Hepatocyte (in vitro differentiated cells): ENCODE data around the gene AHCY. TPM values are rescaled to one million over a fixed set of nuclear protein-coding genes. Genes with fewer than 3 reads are reported as not detected.
"Not testable (repeated sequence)": the region's sequence is repeated elsewhere in the genome, so short reads cannot be mapped to it uniquely, and the experiment has no call there.

Experiments
- DNase-seq: peaks from one replicate; pipeline ENCODE4 v3.0.0-alpha.2; 2016; ENCODE audit warnings: low spot score
- H2AFZ ChIP-seq: fragments of 200-600 bp; sonication (generic); 2 replicates; pipeline ENCODE4 v1.6.0; 2016; ENCODE audit warnings: antibody characterized with exemption, mild to moderate bottlenecking
- H3K27ac ChIP-seq: fragments of 200-600 bp; sonication (generic); 2 replicates; pipeline ENCODE4 v1.5.1; 2016; ENCODE audit warnings: mild to moderate bottlenecking
- H3K27me3 ChIP-seq: fragments of 200-600 bp; sonication (generic); 2 replicates; pipeline ENCODE4 v1.6.1; 2016
- H3K36me3 ChIP-seq: fragments of 200-600 bp; sonication (generic); replicated peaks from 2 replicates; pipeline ENCODE4 v1.5.1; 2016; ENCODE audit warnings: low read depth; ENCODE audit not compliant: insufficient read depth
- H3K4me1 ChIP-seq: fragments of 200-600 bp; sonication (generic); 2 replicates; pipeline ENCODE4 v1.5.1; 2016; ENCODE audit warnings: mild to moderate bottlenecking, moderate library complexity; ENCODE audit not compliant: insufficient read depth
- H3K4me2 ChIP-seq: fragments of 200-600 bp; sonication (generic); 2 replicates; pipeline ENCODE4 v1.6.0; 2016
- H3K4me3 ChIP-seq: fragments of 200-600 bp; sonication (generic); 2 replicates; pipeline ENCODE4 v1.5.1; 2016; ENCODE audit warnings: mild to moderate bottlenecking
- H3K79me2 ChIP-seq: fragments of 200-600 bp; sonication (generic); 2 replicates; pipeline ENCODE4 v1.6.0; 2017; ENCODE audit warnings: mild to moderate bottlenecking
- H3K9me2 ChIP-seq: fragments of 200-600 bp; sonication (generic); replicated peaks from 2 replicates; pipeline ENCODE4 v1.6.0; 2017; ENCODE audit warnings: mild to moderate bottlenecking; ENCODE audit not compliant: insufficient read depth
- H3K9me3 ChIP-seq: fragments of 200-600 bp; sonication (generic); 2 replicates; pipeline ENCODE4 v1.5.1; 2016; ENCODE audit warnings: low read depth, mild to moderate bottlenecking
- H4K20me1 ChIP-seq: fragments of 200-600 bp; sonication (generic); 2 replicates; pipeline ENCODE4 v1.6.0; 2016; ENCODE audit warnings: mild to moderate bottlenecking; ENCODE audit not compliant: insufficient read depth, poor library complexity, severe bottlenecking
- EZH2 ChIP-seq: fragments of 200-600 bp; sonication (generic); IDR thresholded peaks from 2 replicates; pipeline ENCODE4 v1.6.1; 2016; ENCODE audit warnings: antibody characterized with exemption, mild to moderate bottlenecking, borderline replicate concordance
- EZH2phosphoT487 ChIP-seq: fragments of 200-600 bp; sonication (generic); IDR thresholded peaks from one replicate; pipeline ENCODE4 v1.6.1; 2018; ENCODE audit warnings: antibody characterized with exemption, mild to moderate bottlenecking, low read depth, moderate library complexity; ENCODE audit not compliant: unreplicated experiment, severe bottlenecking
- WGBS: methylation state at CpG from one replicate; pipeline ENCODE4 v1.1.6; 2016; ENCODE audit warnings: low lambda C conversion rate; ENCODE audit errors: missing lambda C conversion rate; 5-methylcytosine and 5-hydroxymethylcytosine counted together
- polyA plus RNA-seq: library from polyadenylated mRNA; unstranded; fragments of >200 nt; fragmentation: Nextera tagmentation; extraction: Ambion mirVana; gene quantifications from 2 replicates; pipeline ENCODE4 v1.2.1, GENCODE V29; 2016
- total RNA-seq: library from RNA; depleted of rRNA; stranded (reverse); fragments of >200 nt; gene quantifications from 2 replicates; pipeline ENCODE4 v1.2.3, GENCODE V29; 2014
- TF ChIP-seq, protein P1 (sequence below): fragments of 200-600 bp; sonication (generic); IDR thresholded peaks from 2 replicates; pipeline ENCODE4 v1.5.1; 2016; ENCODE audit warnings: antibody characterized with exemption, mild to moderate bottlenecking; ENCODE audit not compliant: poor library complexity

Gene AHCY
- total and polyA plus RNA-seq, 2 experiments from 2014 or later = 81.1 to 124 TPM

DNA sequence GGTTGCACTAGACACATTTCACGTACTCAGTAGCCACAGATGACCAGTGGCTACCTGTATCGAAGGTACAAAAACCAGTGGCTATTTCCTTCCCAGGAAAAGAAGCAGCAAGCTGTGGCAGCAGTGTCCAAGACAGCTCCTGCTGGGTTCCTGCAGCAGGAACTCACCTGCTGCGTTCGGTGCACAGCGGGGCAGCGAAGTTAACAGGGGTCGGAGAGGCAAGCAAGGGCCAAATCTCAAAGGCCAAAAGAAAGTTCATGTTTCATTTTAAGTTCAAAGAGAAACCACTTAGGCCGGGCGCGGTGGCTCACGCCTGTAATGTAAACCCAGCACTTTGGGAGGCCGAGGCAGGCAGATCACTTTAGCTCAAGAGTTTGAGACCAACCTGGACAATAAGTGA is 35.0 kb downstream of the AHCY start:
- Histone ChIP-seq H3K27ac (no peak overlapping the region), H3K4me2 (no peak overlapping the region), H3K9me3 (no peaks in the 10 kb centered on the region), H3K36me3 (no peaks in the 10 kb centered on the region), H3K4me1 (no peaks in the 10 kb centered on the region), H3K79me2 (no peaks in the 10 kb centered on the region), H3K4me3 (no peak overlapping the region), H3K27me3 (no peaks in the 10 kb centered on the region), H2AFZ (no peak overlapping the region), H4K20me1 (no peaks in the 10 kb centered on the region), H3K9me2 (no peaks in the 10 kb centered on the region)
- WGBS = 95% methylated on average over 12 of the region's 12 CpGs
- TF ChIP-seq, protein P1, sequence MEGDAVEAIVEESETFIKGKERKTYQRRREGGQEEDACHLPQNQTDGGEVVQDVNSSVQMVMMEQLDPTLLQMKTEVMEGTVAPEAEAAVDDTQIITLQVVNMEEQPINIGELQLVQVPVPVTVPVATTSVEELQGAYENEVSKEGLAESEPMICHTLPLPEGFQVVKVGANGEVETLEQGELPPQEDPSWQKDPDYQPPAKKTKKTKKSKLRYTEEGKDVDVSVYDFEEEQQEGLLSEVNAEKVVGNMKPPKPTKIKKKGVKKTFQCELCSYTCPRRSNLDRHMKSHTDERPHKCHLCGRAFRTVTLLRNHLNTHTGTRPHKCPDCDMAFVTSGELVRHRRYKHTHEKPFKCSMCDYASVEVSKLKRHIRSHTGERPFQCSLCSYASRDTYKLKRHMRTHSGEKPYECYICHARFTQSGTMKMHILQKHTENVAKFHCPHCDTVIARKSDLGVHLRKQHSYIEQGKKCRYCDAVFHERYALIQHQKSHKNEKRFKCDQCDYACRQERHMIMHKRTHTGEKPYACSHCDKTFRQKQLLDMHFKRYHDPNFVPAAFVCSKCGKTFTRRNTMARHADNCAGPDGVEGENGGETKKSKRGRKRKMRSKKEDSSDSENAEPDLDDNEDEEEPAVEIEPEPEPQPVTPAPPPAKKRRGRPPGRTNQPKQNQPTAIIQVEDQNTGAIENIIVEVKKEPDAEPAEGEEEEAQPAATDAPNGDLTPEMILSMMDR = no peak
- TF ChIP-seq EZH2 (no peak), EZH2phosphoT487 (no peak)
- DNase-seq = no peak

DNA sequence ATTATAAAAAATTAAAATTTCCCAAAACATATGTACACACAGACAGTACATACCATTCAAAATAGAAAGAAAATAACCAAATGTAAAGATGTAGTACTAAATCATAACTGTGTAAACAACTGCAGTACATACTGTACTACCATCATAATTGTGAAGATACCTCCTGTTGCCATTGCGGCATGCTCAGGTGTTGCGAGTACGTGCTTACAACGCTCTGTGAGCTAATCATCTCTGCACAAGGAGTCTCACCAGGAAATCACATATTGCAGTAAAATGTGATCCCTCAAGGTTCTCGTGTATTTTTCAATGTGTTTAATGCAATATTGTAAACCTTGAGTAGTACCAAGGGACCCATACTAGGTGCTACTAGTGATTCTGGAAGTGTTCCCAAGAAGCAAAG is 39.0 kb downstream of the AHCY start:
- 89% methylated on average over 5 of the region's 5 CpGs for WGBS
- no peak for DNase-seq
- TF ChIP-seq EZH2 (no peak), EZH2phosphoT487 (no peak)
- TF ChIP-seq, protein P1 = no peak
- no peaks in the 10 kb centered on the region for H3K9me2 ChIP-seq
- no peaks in the 10 kb centered on the region for H4K20me1 ChIP-seq
- H3K27me3 ChIP-seq = no peaks in the 10 kb centered on the region
- H3K4me1 ChIP-seq = peaks cover 7% of the 10 kb centered on the region
- H3K79me2 ChIP-seq = no peaks in the 10 kb centered on the region
- H3K36me3 ChIP-seq = no peaks in the 10 kb centered on the region
- H3K9me3 ChIP-seq = no peaks in the 10 kb centered on the region
- no peak overlapping the region for H3K4me3 ChIP-seq
- H3K27ac ChIP-seq = no peak overlapping the region
- no peak overlapping the region for H3K4me2 ChIP-seq
- no peak overlapping the region for H2AFZ ChIP-seq

DNA sequence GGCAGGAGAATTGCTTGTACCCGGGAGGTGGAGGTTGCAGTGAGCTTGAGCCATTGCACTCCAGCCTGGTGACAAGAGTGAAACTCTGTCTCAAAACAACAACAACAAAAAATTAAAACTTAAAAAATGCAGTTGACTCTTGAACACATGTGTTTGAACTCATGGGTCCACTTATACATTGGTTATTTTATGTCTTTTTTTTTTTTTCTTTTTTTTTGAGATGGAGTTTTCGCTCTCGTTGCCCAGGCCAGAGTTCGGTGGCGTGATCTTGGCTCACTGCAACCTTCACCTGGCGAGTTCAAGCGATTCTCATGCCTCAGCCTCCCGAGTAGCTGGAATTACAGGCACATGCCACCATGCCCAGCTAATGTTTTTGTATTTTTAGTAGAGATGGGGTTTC is 39.7 kb downstream of the AHCY start:
- H3K79me2 ChIP-seq, H2AFZ ChIP-seq, H3K27ac ChIP-seq, H3K9me2 ChIP-seq, H3K27me3 ChIP-seq, H3K4me3 ChIP-seq, H3K9me3 ChIP-seq, H3K4me1 ChIP-seq, H3K36me3 ChIP-seq, H4K20me1 ChIP-seq, H3K4me2 ChIP-seq, DNase-seq: not testable (repeated sequence)
- 100% methylated on average over 8 of the region's 8 CpGs for WGBS

DNA sequence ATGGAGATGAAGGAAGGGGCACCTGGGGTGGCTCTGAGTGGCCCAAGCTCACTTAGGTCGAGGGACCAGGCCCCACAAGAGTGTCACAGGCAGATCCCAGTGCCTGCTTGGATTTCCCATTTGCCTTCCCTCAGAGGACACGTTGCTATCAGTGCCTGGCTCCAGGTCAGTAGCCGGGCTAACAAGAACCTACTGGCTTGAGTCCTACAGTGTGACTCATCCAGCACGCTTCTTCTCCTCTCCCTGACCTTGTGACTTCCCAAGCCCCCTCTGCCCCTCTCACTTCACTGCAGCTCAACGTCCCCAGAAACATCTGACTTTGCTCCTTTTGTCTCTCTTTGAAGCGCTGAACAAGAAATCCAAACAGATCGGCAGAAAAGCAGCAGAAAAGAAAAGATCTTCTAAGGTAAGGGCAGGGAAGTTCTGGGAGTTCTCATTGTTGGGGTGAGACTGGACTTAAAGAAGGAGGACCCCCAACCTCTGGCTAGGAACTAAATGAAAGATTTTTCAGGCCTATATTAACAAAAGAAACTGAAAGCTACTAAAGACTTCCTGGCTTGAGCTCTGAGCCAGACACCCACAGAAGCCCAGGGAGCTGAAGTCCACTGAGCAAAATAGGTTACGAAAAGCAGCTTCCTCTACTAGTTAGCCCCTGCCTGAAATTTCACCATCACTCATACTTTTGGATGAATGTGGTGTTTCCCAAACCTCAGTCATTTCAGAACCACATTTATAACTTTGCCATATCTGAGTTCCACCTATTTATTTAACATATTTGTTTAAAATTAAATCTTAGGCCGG is 40.5 kb downstream of the AHCY start:
- H3K4me3 ChIP-seq = no peak overlapping the region
- peak; percentile 31 for DNase-seq
- H4K20me1 ChIP-seq = no peaks in the 10 kb centered on the region
- no peaks in the 10 kb centered on the region for H3K9me3 ChIP-seq
- peak overlapping the region; percentile 64 for H2AFZ ChIP-seq
- no peaks in the 10 kb centered on the region for H3K79me2 ChIP-seq
- H3K4me2 ChIP-seq = peak overlapping the region; percentile 57
- H3K27ac ChIP-seq = peak overlapping the region; percentile 90
- no peaks in the 10 kb centered on the region for H3K27me3 ChIP-seq
- TF ChIP-seq EZH2phosphoT487 (no peak), EZH2 (no peak)
- TF ChIP-seq, protein P1 = no peak
- no peaks in the 10 kb centered on the region for H3K36me3 ChIP-seq
- no peaks in the 10 kb centered on the region for H3K9me2 ChIP-seq
- WGBS = 52% methylated on average over 9 of the region's 9 CpGs
- peaks cover 7% of the 10 kb centered on the region for H3K4me1 ChIP-seq
